HG02840 (cell line): ENCODE data around the gene ALK.

Experiments used
- ATAC-seq: cut with Tn5 transposase; IDR thresholded peaks from one replicate; pipeline ENCODE4 v1.9.1; 2021; ENCODE audit warnings: mild to moderate bottlenecking, moderate library complexity, moderate number of reproducible peaks; ENCODE audit not compliant: unreplicated experiment, low FRiP score

Gene ALK

GRCh38 chr2:29394981-29395350 is 526.4 kb downstream of the ALK start:
- ATAC-seq = no peak

GRCh38 chr2:29394311-29394980 is 526.9 kb downstream of the ALK start:
- ATAC-seq = no peak

- no peak for ATAC-seq
These were observed 527.7 kb downstream of the ALK start for GRCh38 chr2:29393676-29394075.

GRCh38 chr2:29392774-29393173 is 528.6 kb downstream of the ALK start:
- ATAC-seq = no peak

GRCh38 chr2:29390136-29390535 is 531.2 kb downstream of the ALK start:
- no peak for ATAC-seq

GRCh38 chr2:29389686-29390085 is 531.7 kb downstream of the ALK start:
- ATAC-seq = no peak

- no peak for ATAC-seq
These were observed 533.3 kb downstream of the ALK start for GRCh38 chr2:29388071-29388470.

- no peak for ATAC-seq
These were observed 538.9 kb downstream of the ALK start for GRCh38 chr2:29382486-29382885.

GRCh38 chr2:29377788-29378187 is 543.6 kb downstream of the ALK start:
- ATAC-seq = no peak

GRCh38 chr2:29376541-29376940 is 544.8 kb downstream of the ALK start:
- no peak for ATAC-seq

- no peak for ATAC-seq
These were observed 545.5 kb downstream of the ALK start for GRCh38 chr2:29375843-29376242.

- ATAC-seq = no peak
These were observed 546.6 kb downstream of the ALK start for GRCh38 chr2:29374823-29375222.

GRCh38 chr2:29373870-29374269 is 547.5 kb downstream of the ALK start:
- ATAC-seq = no peak

- ATAC-seq = no peak
These were observed 549.2 kb downstream of the ALK start for GRCh38 chr2:29372185-29372584.

GRCh38 chr2:29370581-29371125 is 550.7 kb downstream of the ALK start:
- no peak for ATAC-seq

- no peak for ATAC-seq
These were observed 551.2 kb downstream of the ALK start for GRCh38 chr2:29370173-29370572.

GRCh38 chr2:29368659-29369040 is 552.7 kb downstream of the ALK start:
- no peak for ATAC-seq

- no peak for ATAC-seq
These were observed 553.3 kb downstream of the ALK start for GRCh38 chr2:29367986-29368658.

GRCh38 chr2:29363111-29363510 is 558.3 kb downstream of the ALK start:
- no peak for ATAC-seq

- no peak for ATAC-seq
These were observed 560.2 kb downstream of the ALK start for GRCh38 chr2:29361231-29361630.

- no peak for ATAC-seq
These were observed 561.2 kb downstream of the ALK start for GRCh38 chr2:29360016-29360784.
